Measurements from ENCODE around the gene KBTBD6. TPM values are rescaled to one million over a fixed set of nuclear protein-coding genes. Genes with fewer than 3 reads are reported as not detected.

KBTBD6 gene
- total RNA-seq, 4 donors from 2014 or later: 4.6 to 9.1 (median 7.5) TPM

DNA sequence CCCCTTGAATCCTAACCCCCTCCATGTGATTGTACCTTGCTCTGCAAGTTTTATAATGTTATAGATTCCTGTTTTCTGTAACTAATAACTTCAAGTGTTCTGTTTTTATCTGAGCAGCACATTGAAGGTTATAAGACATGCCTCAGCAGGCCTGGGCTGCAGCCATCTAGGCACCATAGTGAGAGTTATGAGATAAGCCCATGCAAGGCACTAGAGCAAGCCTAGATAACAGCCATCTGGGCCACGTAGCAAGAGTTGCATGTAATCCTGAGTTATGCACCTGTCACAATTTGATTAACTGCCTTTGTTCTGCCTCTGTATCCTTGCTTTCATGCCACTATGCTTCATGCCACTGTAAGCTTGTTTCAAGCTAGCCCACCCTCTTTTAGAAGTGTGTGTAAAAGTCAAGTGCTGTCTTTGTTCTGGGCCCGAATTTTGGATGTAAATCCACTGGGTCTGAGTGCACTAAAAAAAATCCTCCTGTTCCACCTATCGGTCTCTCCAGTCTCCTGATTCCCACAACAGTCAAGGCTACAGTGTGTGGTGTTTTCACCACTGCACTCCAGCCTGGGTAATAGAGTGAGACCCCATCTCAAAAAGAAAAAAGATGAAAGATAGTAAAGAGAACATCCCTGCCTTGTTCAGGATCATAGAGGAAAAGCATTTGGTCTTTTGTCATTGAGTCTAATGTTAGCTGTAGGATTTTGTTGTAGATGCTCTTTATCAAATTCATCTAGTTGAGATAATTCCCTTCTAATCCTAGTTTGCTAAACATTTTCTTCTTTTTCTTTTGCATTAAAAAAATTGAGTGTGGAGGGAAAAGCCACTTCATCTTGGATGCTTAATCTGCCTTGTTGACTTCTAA, 16.0 kb upstream of the KBTBD6 start:
- Histone ChIP-seq H3K27me3 (no peaks in the 10 kb centered on the region), H3K9me3 (peaks cover 0 to 35% (median 20%) of the 10 kb centered on the region in 4 donors), H3K36me3 (no peaks in the 10 kb centered on the region), H3K4me3 (no peak overlapping the region), H3K27ac (replicated peaks in 1 of 4) (no peak overlapping the region), H3K4me1 (no peaks in the 10 kb centered on the region)
- intact Hi-C loops (cut with DNase I): no loop called here
- TF ChIP-seq POLR2AphosphoS5 (IDR thresholded peaks at IDR 0.05) (no peak), POLR2A (IDR thresholded peaks at IDR 0.05; ENCODE audit: low read depth) (no peak), EP300 (IDR thresholded peaks at IDR 0.05) (no peak)
- TF ChIP-seq, protein P1, sequence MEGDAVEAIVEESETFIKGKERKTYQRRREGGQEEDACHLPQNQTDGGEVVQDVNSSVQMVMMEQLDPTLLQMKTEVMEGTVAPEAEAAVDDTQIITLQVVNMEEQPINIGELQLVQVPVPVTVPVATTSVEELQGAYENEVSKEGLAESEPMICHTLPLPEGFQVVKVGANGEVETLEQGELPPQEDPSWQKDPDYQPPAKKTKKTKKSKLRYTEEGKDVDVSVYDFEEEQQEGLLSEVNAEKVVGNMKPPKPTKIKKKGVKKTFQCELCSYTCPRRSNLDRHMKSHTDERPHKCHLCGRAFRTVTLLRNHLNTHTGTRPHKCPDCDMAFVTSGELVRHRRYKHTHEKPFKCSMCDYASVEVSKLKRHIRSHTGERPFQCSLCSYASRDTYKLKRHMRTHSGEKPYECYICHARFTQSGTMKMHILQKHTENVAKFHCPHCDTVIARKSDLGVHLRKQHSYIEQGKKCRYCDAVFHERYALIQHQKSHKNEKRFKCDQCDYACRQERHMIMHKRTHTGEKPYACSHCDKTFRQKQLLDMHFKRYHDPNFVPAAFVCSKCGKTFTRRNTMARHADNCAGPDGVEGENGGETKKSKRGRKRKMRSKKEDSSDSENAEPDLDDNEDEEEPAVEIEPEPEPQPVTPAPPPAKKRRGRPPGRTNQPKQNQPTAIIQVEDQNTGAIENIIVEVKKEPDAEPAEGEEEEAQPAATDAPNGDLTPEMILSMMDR (IDR thresholded peaks at IDR 0.05): no peak
- WGBS: 96% methylated on average over 3 of the region's 3 CpGs
- DNase-seq (ENCODE audit: extremely low spot score): no peak

GRCh38 chr13:41145136-41145908, 12.7 kb upstream of the KBTBD6 start:
- Histone ChIP-seq H3K27me3 (no peaks in the 10 kb centered on the region), H3K4me3 (no peak overlapping the region), H3K9me3 (peaks cover 0 to 26% (median 16%) of the 10 kb centered on the region in 4 donors), H3K27ac (replicated peaks in 1 of 4) (no peak overlapping the region), H3K36me3 (no peaks in the 10 kb centered on the region), H3K4me1 (no peaks in the 10 kb centered on the region)
- TF ChIP-seq POLR2A (IDR thresholded peaks at IDR 0.05; ENCODE audit: low read depth) (no peak), POLR2AphosphoS5 (IDR thresholded peaks at IDR 0.05) (no peak), EP300 (IDR thresholded peaks at IDR 0.05) (no peak)
- TF ChIP-seq, protein P1 (IDR thresholded peaks at IDR 0.05): no peak
- 84% methylated on average over 4 of the region's 4 CpGs for WGBS
- intact Hi-C loops (cut with DNase I): no loop called here
- no peak for DNase-seq (ENCODE audit: extremely low spot score)

DNA sequence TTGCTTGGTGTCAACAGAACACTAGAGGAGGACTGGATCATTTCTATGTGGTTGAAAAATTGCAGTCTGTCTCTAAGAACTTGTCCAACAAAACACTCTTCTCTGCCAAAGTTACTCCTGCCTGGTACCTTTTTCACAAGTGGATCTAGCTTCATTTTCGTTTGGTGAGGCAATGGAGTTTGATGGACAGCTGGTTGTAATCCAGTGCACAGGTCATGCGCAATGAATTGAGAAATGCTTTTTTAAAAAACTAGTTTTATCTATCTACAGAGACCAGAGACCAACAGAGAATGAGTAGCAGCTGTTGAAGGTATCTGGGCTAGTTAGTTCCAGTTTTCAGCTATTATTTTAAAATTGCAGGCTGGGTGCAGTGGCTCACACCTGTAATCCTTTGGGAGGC, 12.0 kb upstream of the KBTBD6 start:
- no peaks in the 10 kb centered on the region for H3K36me3 ChIP-seq
- H3K27ac ChIP-seq (replicated peaks in 1 of 4): no peak overlapping the region
- intact Hi-C loops (cut with DNase I): no loop called here
- peaks cover 0 to 23% (median 13%) of the 10 kb centered on the region in 4 donors for H3K9me3 ChIP-seq
- no peaks in the 10 kb centered on the region for H3K4me1 ChIP-seq
- TF ChIP-seq, protein P1 (IDR thresholded peaks at IDR 0.05): no peak
- TF ChIP-seq POLR2AphosphoS5 (IDR thresholded peaks at IDR 0.05) (no peak), EP300 (IDR thresholded peaks at IDR 0.05) (no peak), POLR2A (IDR thresholded peaks at IDR 0.05; ENCODE audit: low read depth) (no peak)
- DNase-seq (ENCODE audit: extremely low spot score): no peak
- H3K27me3 ChIP-seq: no peaks in the 10 kb centered on the region
- no peak overlapping the region for H3K4me3 ChIP-seq
- WGBS: 90% methylated on average over 2 of the region's 2 CpGs

DNA sequence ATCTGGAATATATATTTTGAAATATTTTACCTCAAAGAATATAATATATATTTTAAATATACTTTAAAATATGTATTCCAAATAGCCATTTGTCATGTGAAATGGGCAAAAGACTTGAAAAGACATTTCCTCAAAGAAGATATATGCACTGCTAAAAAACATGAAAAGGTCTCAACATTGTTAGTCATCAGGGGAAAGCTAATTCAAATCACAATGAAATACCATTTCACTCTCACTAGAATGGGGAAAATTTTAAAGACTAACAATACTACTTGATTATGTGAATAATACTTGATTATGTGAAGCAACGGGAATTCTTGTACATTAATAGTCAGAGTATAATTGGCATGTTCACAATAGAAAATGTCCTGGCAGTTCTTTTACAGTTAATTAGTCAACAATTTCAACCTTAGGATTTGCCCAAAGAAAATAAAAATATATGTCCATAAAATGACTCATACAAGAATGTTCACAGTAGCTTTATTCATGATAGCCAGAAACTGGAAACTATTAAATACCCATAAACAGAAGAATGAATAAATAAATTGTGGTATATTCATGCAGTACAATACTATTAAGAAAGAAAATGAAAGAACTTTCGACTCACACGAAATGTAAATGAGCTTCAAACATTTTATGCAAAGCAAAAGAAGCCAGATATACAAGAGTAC, 6.8 kb upstream of the KBTBD6 start:
- intact Hi-C loops (cut with DNase I): no loop called here
- no peaks in the 10 kb centered on the region for H3K9me3 ChIP-seq
- no peaks in the 10 kb centered on the region for H3K36me3 ChIP-seq

More for the DNA sequence above, 6.8 kb upstream of the KBTBD6 start:
- Histone ChIP-seq H3K4me3 (no peak overlapping the region), H3K4me1 (no peaks in the 10 kb centered on the region), H3K27ac (replicated peaks in 1 of 4) (no peak overlapping the region), H3K27me3 (no peaks in the 10 kb centered on the region)
- no peak for TF ChIP-seq EP300 (IDR thresholded peaks at IDR 0.05)
- no peak for TF ChIP-seq POLR2AphosphoS5 (IDR thresholded peaks at IDR 0.05)
- TF ChIP-seq, protein P1 (IDR thresholded peaks at IDR 0.05): no peak
- no peak for TF ChIP-seq POLR2A (IDR thresholded peaks at IDR 0.05; ENCODE audit: low read depth)
- DNase-seq (ENCODE audit: extremely low spot score): no peak
- 79% methylated on average over 3 of the region's 3 CpGs for WGBS
